ENCODE results near the gene FRMD5. TPM values are rescaled to one million over a fixed set of nuclear protein-coding genes. Genes with fewer than 3 reads are reported as not detected.
"Not testable (repeated sequence)": the region's sequence is repeated elsewhere in the genome, so short reads cannot be mapped to it uniquely, and the experiment has no call there.

FRMD5 gene
- 0.31 to 1.6 TPM (median 1.5 TPM) in 3 replicates for total RNA-seq
- long read RNA-seq, partial matches to known transcripts = 0 of 1 reads
- long read RNA-seq, other reads (novel, unspliced or antisense) = 1 of 1 reads

GRCh38 chr15:44195151-44195740 lies at the start of gene FRMD5:
TSS of gene FRMD5 (minus strand) at chr15:44195271.
- Mint-ChIP-seq H3K4me3 (ENCODE audit: unreplicated experiment) (peak within 1 kb of the TSS; percentile 90), H3K27me3 (ENCODE audit: low read depth) (peaks cover 36% of the 10 kb centered on the region), H3K4me1 (ENCODE audit: low read depth) (peaks cover 20% of the 10 kb centered on the region), H3K36me3 (ENCODE audit: low read depth) (no peaks in the 10 kb centered on the region), H3K9me3 (ENCODE audit: low read depth) (no peaks in the 10 kb centered on the region), H3K27ac (ENCODE audit: unreplicated experiment) (peak within 1 kb of the TSS; percentile 59)
- peak; percentile 89 for DNase-seq (ENCODE audit: low spot score)
- TF ChIP-seq, protein P1, sequence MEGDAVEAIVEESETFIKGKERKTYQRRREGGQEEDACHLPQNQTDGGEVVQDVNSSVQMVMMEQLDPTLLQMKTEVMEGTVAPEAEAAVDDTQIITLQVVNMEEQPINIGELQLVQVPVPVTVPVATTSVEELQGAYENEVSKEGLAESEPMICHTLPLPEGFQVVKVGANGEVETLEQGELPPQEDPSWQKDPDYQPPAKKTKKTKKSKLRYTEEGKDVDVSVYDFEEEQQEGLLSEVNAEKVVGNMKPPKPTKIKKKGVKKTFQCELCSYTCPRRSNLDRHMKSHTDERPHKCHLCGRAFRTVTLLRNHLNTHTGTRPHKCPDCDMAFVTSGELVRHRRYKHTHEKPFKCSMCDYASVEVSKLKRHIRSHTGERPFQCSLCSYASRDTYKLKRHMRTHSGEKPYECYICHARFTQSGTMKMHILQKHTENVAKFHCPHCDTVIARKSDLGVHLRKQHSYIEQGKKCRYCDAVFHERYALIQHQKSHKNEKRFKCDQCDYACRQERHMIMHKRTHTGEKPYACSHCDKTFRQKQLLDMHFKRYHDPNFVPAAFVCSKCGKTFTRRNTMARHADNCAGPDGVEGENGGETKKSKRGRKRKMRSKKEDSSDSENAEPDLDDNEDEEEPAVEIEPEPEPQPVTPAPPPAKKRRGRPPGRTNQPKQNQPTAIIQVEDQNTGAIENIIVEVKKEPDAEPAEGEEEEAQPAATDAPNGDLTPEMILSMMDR (IDR thresholded peaks at IDR 0.05) = peak; percentile 66

- Mint-ChIP-seq H3K36me3 (ENCODE audit: low read depth) (peaks cover 2% of the 10 kb centered on the region), H3K4me1 (ENCODE audit: low read depth) (no peaks in the 10 kb centered on the region), H3K27ac (ENCODE audit: unreplicated experiment) (no peak overlapping the region), H3K9me3 (ENCODE audit: low read depth) (no peaks in the 10 kb centered on the region), H3K4me3 (ENCODE audit: unreplicated experiment) (no peak overlapping the region), H3K27me3 (ENCODE audit: low read depth) (peaks cover 3% of the 10 kb centered on the region)
- no peak for DNase-seq (ENCODE audit: low spot score)
- TF ChIP-seq, protein P1 (IDR thresholded peaks at IDR 0.05) = peak; percentile 28
Observed at GRCh38 chr15:44243829-44244228, 48.8 kb upstream of the FRMD5 start.

GRCh38 chr15:44243141-44243540 lies 48.1 kb upstream of the FRMD5 start:
- Mint-ChIP-seq H3K27ac (ENCODE audit: unreplicated experiment) (no peak overlapping the region), H3K9me3 (ENCODE audit: low read depth) (no peaks in the 10 kb centered on the region), H3K4me1 (ENCODE audit: low read depth) (no peaks in the 10 kb centered on the region), H3K36me3 (ENCODE audit: low read depth) (peaks cover 2% of the 10 kb centered on the region), H3K27me3 (ENCODE audit: low read depth) (peaks cover 8% of the 10 kb centered on the region), H3K4me3 (ENCODE audit: unreplicated experiment) (no peak overlapping the region)
- TF ChIP-seq, protein P1 (IDR thresholded peaks at IDR 0.05) = no peak
- no peak for DNase-seq (ENCODE audit: low spot score)

DNA sequence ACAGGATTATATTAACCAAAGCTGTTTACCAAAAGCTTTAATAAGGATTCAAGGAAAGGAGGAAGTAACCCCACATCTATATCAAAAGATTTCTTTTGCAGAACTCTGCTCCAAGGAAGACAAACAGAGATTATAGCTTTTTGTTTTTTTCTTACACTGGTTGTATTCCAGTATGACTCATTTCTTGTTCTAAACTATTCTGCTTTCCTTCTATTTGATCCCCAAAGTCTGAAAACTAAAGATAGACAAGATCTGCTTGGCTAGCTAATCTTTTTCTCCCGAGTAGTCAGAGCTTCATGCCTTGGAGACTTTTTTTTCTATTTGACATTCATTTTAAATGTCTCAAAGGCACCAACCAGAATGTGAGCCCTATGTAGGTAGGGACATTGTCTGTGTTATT lies 36.8 kb upstream of the FRMD5 start:
- H3K27ac Mint-ChIP-seq (ENCODE audit: unreplicated experiment) = no peak overlapping the region
- no peaks in the 10 kb centered on the region for H3K9me3 Mint-ChIP-seq (ENCODE audit: low read depth)
- TF ChIP-seq, protein P1 (IDR thresholded peaks at IDR 0.05) = no peak
- H3K4me3 Mint-ChIP-seq (ENCODE audit: unreplicated experiment) = no peak overlapping the region
- H3K4me1 Mint-ChIP-seq (ENCODE audit: low read depth) = peaks cover 5% of the 10 kb centered on the region
- no peak for DNase-seq (ENCODE audit: low spot score)
- peaks cover 10% of the 10 kb centered on the region for H3K27me3 Mint-ChIP-seq (ENCODE audit: low read depth)
- no peaks in the 10 kb centered on the region for H3K36me3 Mint-ChIP-seq (ENCODE audit: low read depth)

GRCh38 chr15:44229301-44229700 lies 34.2 kb upstream of the FRMD5 start:
- H3K27ac Mint-ChIP-seq (ENCODE audit: unreplicated experiment); H3K36me3 Mint-ChIP-seq (ENCODE audit: low read depth); H3K4me3 Mint-ChIP-seq (ENCODE audit: unreplicated experiment); H3K9me3 Mint-ChIP-seq (ENCODE audit: low read depth); H3K4me1 Mint-ChIP-seq (ENCODE audit: low read depth); DNase-seq (ENCODE audit: low spot score): not testable (repeated sequence)
- H3K27me3 Mint-ChIP-seq (ENCODE audit: low read depth) = peaks cover 17% of the 10 kb centered on the region

GRCh38 chr15:44227584-44227983 lies 32.5 kb upstream of the FRMD5 start:
- Mint-ChIP-seq H3K4me1 (ENCODE audit: low read depth) (peaks cover 6% of the 10 kb centered on the region), H3K4me3 (ENCODE audit: unreplicated experiment) (no peak overlapping the region), H3K27me3 (ENCODE audit: low read depth) (peaks cover 19% of the 10 kb centered on the region), H3K36me3 (ENCODE audit: low read depth) (no peaks in the 10 kb centered on the region), H3K9me3 (ENCODE audit: low read depth) (peaks cover 3% of the 10 kb centered on the region), H3K27ac (ENCODE audit: unreplicated experiment) (no peak overlapping the region)
- TF ChIP-seq, protein P1 (IDR thresholded peaks at IDR 0.05) = no peak
- DNase-seq (ENCODE audit: low spot score) = no peak

GRCh38 chr15:44227001-44227400 lies 31.9 kb upstream of the FRMD5 start:
- DNase-seq (ENCODE audit: low spot score); H3K36me3 Mint-ChIP-seq (ENCODE audit: low read depth); H3K9me3 Mint-ChIP-seq (ENCODE audit: low read depth); H3K4me3 Mint-ChIP-seq (ENCODE audit: unreplicated experiment); H3K27ac Mint-ChIP-seq (ENCODE audit: unreplicated experiment); H3K4me1 Mint-ChIP-seq (ENCODE audit: low read depth): not testable (repeated sequence)
- peaks cover 19% of the 10 kb centered on the region for H3K27me3 Mint-ChIP-seq (ENCODE audit: low read depth)

All from chondrocyte (in vitro differentiated cells).